Skin epidermis (tissue), 12 donors: ENCODE data around the gene CCDC148.
"Not testable (repeated sequence)": the region's sequence is repeated elsewhere in the genome, so short reads cannot be mapped to it uniquely, and the experiment has no call there.

Experiments
- H3K27ac ChIP-seq, 21 experiments: fragments of 200-600 bp; sonication (generic) in 11 of 21; one replicate each; pipeline ENCODE4 v1.5.0; 2020; ENCODE audit warnings: mild to moderate bottlenecking in 3 of 21, inconsistent platforms in 2 of 21, moderate library complexity in 2 of 21
- H3K4me3 ChIP-seq, 7 experiments: fragments of 200-600 bp; sonication (generic) in 2 of 7; one replicate each; pipeline ENCODE4 v1.5.0; 2020; ENCODE audit warnings: inconsistent platforms in 2 of 7, mild to moderate bottlenecking in 2 of 7, moderate library complexity in 1 of 7

Gene CCDC148

DNA sequence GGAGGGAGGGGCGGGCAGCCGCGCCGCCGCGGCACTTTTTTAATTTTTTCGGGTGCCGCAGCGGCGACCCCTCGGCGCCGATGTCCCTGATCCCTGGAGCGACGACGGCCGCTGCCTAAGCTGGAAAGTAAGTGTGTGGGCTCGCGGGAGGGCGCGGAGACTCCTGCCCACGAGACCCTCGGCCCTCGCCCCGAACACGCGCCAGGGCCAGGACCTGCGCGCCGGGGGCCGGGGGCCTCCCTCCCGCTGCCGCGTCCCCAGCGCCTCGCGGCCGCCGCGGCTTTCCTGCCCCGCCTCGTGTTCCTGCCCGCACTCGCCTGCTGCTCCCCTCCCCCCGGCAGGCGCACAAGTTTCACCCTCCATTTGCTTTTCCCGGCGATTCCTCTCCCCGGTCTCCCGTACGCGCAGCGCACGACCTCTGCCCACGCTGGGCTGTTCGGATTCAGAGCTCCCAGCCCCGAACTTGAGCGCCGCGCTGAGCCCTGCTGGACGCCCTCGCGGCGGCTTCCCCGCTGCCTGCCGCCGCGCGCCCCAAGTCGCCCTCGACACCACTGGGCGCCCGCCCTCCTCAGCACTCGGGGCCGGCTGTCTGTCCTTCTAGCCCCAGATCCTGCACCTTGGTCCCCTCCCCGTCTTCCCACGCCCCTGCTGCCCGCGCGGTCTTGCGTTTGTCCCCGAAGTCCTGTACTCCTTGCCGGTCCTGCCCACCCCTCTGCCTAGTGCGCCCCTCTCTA lies 706 bp upstream of the CCDC148 start:
- peak overlapping the region; percentile 66 to 99 (median 91) for H3K4me3 ChIP-seq
- peak overlapping the region; percentile 65 to 98 (median 92) for H3K27ac ChIP-seq

DNA sequence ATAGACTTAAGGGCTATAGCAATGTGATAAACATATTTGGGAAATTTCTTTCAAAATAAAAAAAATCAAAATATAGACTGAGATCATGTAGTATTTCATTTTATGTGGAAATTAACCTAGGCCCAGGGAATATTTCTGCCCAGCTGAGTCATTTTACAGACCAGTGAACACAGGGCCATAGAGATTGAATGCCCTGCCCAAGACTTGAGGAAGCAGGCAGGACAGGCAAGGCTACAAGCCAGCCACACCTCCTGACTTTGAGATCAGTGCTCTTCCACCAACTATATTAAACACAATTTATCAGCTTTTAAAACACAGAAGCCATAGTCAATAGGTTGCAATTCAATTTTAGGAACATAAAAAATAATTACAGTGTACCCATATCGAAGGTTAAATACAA lies 12.9 kb downstream of the CCDC148 start:
- H3K4me3 ChIP-seq, result no peak overlapping the region
- H3K27ac ChIP-seq, result no peak overlapping the region

- not testable (repeated sequence) for H3K4me3 ChIP-seq, H3K27ac ChIP-seq
Measured at GRCh38 chr2:158439062-158439461, 17.5 kb downstream of the CCDC148 start.

DNA sequence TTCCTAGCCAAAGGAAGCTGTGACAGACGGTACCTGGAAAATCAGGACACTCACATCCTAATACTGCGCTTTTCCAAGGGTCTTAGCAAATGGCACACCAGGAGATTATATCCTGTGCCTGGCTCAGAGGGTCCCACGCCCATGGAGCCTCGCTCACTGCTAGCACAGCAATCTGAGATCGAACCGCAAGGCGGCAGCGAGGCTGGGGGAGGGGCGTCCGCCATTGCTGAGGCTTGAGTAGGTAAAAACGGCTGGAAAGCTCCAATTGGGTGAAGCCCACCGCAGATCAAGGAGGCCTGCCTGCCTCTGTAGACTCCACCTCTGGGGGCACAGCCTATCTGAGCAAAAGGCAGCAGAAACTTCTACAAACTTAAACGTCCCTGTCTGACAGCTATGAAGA lies 22.8 kb downstream of the CCDC148 start:
- not testable (repeated sequence) for H3K4me3 ChIP-seq, H3K27ac ChIP-seq

DNA sequence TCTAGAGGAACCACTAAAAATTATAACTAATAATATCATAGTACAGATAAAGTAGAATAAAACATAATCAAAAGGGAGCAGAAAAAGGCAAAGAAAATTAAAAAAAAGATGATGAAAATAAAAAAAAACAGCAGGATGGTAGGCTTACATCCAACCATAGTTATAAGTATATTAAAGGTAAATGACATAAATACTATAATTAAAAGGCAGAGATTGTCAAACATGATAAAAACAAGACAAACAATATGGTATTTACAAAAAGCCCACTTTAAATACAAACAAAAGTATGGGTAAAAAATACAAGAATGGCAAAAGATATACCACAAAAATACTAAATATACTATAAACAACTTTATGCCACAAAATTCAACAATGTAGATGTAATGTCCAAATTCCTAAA lies 24.4 kb downstream of the CCDC148 start:
- Histone ChIP-seq H3K27ac (no peak overlapping the region), H3K4me3 (no peak overlapping the region)

GRCh38 chr2:158414538-158414937 lies 42.0 kb downstream of the CCDC148 start:
- Histone ChIP-seq H3K27ac (no peak overlapping the region), H3K4me3 (no peak overlapping the region)

- no peak overlapping the region for H3K27ac ChIP-seq
- no peak overlapping the region for H3K4me3 ChIP-seq
Measured at GRCh38 chr2:158413581-158413980, 43.0 kb downstream of the CCDC148 start.

DNA sequence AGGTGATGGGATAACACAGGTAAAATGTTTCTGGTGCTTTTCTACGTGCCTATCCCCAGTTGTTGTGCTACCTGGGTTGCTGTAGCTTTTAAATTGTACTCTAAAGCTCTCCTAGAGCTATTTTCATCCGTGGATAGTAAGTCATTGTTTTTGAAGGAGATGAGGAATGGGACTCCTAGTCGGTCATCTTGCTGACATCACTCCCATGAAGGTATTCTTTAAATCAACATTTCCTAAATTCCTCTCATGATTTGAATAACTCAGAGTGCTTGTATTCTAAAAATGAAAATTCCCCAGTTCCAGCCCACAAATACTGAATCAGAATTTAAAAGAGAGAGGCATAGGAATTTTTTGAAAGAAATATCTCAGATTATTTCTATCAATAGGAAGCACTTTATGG lies 44.3 kb downstream of the CCDC148 start:
- Histone ChIP-seq H3K27ac (no peak overlapping the region), H3K4me3 (no peak overlapping the region)

- H3K4me3 ChIP-seq, result no peak overlapping the region
- H3K27ac ChIP-seq, result no peak overlapping the region
Measured at GRCh38 chr2:158411748-158412147, 44.8 kb downstream of the CCDC148 start.

GRCh38 chr2:158410132-158410531 lies 46.4 kb downstream of the CCDC148 start:
- Histone ChIP-seq H3K27ac (no peak overlapping the region), H3K4me3 (no peak overlapping the region)

DNA sequence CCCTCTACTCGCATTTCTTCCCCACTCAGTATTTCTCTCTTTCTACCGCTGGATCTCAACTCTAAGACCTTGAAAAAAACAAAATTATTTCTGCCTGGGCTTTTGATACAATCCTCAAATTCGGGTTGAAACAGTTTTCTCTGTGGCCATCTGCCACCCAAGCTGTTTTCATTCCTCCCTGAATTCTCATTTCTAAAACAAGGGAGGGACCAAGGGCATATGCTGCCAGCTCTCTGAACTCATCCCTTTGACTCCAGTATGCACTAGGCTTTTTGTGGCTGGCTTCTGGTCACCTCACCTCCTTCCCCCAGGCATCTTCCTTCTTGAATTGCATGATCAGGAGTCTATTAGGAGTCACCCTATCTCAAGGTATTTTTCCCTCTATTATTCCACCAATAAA lies 49.5 kb downstream of the CCDC148 start:
- H3K4me3 ChIP-seq, result no peak overlapping the region
- H3K27ac ChIP-seq, result no peak overlapping the region

GRCh38 chr2:158405341-158405740 lies 51.2 kb downstream of the CCDC148 start:
- Histone ChIP-seq H3K27ac (no peak overlapping the region), H3K4me3 (no peak overlapping the region)

GRCh38 chr2:158403237-158403636 lies 53.3 kb downstream of the CCDC148 start:
- H3K4me3 ChIP-seq, result no peak overlapping the region
- no peak overlapping the region for H3K27ac ChIP-seq

- H3K27ac ChIP-seq, result no peak overlapping the region
- no peak overlapping the region for H3K4me3 ChIP-seq
Measured at GRCh38 chr2:158402665-158403064, 53.9 kb downstream of the CCDC148 start.

DNA sequence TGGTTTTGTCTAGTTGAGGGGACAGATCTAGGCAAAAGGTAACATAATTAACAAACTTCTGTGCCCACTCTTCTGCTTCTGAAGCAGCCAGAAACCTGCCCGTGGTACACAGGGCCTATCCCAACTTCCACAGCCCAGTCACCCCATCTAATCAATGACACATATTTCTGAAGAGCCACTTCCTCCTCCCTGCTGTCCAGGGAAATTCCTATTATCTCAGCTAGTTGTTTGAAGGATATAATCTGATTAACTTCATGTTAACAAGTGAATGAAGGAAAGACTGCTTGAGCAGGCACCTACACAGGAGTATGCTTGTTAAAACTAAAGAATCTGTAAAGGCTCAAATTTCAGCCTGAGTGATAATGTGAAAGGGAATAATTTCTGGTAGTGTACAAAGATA lies 61.4 kb downstream of the CCDC148 start:
- no peak overlapping the region for H3K27ac ChIP-seq

GRCh38 chr2:158394453-158394852 lies 62.1 kb downstream of the CCDC148 start:
- no peak overlapping the region for H3K27ac ChIP-seq

More for the DNA sequence above, 61.4 kb downstream of the CCDC148 start:
- H3K4me3 ChIP-seq, result no peak overlapping the region

DNA sequence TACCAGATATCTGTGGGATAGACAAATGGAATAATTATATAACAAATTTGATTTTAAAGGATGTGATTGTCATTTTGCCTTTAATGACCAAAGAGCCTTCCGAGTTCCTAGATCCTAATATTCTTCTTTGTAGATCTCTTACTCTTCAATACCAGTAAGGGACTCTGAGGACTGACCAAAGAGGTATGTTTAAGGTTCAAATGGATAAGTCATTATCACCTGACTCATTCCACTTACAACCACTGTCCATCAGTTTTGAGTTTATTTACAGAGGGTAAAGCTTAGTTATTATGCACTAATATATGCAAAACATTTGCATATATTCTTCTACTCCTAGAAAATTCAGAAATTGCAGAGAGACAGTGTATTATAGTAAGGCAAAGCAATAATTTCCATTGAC lies 62.7 kb downstream of the CCDC148 start:
- Histone ChIP-seq H3K27ac (no peak overlapping the region), H3K4me3 (no peak overlapping the region)

More at GRCh38 chr2:158394453-158394852, 62.1 kb downstream of the CCDC148 start:
- no peak overlapping the region for H3K4me3 ChIP-seq

DNA sequence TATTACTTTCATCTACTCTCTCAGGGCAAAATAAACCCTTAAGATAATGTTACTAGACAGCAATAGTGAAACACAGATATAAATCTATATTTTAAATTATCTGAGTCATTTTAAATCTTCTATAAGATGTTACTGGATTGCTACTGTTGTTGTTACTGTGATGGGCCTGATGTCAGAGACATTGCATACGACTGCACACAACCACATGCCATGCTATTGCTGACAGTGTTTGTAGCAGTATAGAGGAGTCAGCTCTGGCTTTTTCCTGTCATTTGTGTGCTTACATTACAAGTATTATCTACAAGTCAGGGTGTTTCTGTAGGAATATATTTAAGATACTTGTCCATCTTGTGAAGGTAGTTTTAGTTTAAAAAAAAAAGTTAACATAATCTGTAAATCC lies 63.9 kb downstream of the CCDC148 start:
- Histone ChIP-seq H3K4me3 (no peak overlapping the region), H3K27ac (no peak overlapping the region)

DNA sequence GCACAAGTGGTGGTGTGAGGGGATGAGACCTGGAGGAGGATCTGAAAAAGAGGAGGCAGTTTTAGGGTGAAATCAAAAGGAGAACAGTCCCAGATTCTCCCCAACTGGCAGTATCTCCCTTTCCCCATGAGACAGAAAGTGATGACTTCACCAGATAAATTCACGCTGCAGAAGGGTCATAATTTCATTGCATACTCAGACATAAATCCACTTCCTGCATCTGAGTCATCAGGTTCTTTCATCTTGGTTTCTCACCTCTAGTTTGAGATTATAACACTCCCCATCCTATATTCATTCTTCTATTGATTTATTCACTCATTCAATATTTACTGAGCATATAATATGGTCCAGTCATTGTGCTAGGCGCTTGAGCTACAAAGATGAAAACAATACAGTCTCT lies 64.7 kb downstream of the CCDC148 start:
- Histone ChIP-seq H3K4me3 (no peak overlapping the region), H3K27ac (no peak overlapping the region)

DNA sequence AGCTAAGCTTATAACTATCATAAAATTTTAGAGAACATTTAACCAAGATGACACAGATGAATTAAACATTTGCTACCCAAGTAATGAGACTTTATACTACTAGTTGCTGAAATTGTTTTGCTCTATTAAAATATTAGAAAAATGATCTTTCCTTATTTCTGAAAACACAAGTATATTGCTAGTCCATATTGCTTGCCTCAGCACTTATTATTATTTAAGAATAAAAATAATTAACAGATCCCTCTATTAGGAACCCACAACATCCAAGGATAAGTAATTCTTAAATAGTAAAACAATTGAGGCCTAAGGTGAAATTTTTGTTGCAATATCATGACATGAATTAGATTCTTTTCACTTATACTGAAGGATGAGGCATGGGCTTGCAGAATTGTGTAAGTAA lies 65.2 kb downstream of the CCDC148 start:
- no peak overlapping the region for H3K27ac ChIP-seq

DNA sequence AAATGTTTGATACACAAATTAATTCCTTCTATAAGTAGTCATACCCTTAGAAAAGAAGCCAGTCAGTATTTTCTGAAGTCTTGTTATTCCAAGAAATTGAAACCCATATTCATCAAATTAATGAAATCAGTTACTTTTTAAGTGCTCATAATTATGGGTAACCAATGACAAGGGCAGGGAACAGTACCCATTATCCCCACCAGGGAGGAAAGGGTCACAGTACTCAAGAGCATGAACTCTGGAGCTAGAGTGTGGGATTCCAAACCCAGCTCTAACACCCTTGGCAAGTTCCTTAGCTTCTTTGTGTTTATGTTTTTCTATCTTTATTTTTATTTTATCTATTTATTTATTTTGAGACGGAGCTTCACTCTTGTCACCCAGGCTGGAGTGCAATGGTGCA lies 68.4 kb downstream of the CCDC148 start:
- no peak overlapping the region for H3K27ac ChIP-seq
- H3K4me3 ChIP-seq, result no peak overlapping the region

More for the DNA sequence above, 65.2 kb downstream of the CCDC148 start:
- no peak overlapping the region for H3K4me3 ChIP-seq

DNA sequence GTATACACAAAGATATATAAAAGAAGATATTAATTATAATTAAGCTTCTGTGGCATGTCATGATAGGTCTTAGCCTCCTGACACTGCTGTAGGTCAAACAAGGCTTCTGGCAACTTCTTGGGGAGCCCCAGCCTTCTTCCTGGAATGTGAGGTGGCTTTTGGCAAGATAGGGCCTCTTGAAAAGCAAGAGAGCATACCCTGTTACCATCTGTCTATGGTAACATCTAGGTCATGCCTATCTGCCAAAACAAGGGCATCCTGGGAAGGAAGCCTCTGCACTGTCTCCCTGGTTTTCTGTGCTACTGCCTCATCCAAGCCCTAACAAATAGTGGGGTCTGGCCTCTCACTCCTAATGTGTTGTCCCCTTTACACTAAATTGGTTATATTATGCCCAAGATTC lies 70.9 kb downstream of the CCDC148 start:
- Histone ChIP-seq H3K4me3 (no peak overlapping the region), H3K27ac (no peak overlapping the region)
